ENCODE data around the gene METTL23. TPM values are rescaled to one million over a fixed set of nuclear protein-coding genes. Genes with fewer than 3 reads are reported as not detected.

The METTL23 gene
- polyA plus RNA-seq, 3 donors = 37.9 to 71.3 (median 56.5) TPM

DNA sequence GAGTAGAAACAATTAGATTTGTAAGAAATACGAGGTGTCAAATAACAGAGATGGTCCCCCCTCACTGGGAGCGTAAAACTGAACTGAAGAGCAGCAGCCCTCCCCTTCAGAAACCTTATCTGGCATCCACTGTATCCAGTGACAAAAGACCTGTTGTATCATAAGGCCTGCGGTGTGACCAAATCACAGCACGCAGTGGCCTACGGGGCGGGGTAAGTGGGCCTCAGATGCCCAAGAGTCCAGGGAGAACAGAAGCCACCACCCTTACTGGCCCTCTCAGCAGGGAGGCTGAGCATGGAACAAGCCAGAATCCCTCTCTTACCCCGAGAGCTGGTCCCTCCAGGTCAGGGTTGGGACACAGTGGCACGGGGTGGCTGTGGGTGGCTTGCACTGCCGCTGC lies 5.7 kb upstream of the METTL23 start:
- peak overlapping the region in 1 of 7 donors; percentile 31 for H3K27ac Mint-ChIP-seq
- H3K4me1 Mint-ChIP-seq = peaks cover 31% of the 10 kb centered on the region
- TF ChIP-seq, protein P1, sequence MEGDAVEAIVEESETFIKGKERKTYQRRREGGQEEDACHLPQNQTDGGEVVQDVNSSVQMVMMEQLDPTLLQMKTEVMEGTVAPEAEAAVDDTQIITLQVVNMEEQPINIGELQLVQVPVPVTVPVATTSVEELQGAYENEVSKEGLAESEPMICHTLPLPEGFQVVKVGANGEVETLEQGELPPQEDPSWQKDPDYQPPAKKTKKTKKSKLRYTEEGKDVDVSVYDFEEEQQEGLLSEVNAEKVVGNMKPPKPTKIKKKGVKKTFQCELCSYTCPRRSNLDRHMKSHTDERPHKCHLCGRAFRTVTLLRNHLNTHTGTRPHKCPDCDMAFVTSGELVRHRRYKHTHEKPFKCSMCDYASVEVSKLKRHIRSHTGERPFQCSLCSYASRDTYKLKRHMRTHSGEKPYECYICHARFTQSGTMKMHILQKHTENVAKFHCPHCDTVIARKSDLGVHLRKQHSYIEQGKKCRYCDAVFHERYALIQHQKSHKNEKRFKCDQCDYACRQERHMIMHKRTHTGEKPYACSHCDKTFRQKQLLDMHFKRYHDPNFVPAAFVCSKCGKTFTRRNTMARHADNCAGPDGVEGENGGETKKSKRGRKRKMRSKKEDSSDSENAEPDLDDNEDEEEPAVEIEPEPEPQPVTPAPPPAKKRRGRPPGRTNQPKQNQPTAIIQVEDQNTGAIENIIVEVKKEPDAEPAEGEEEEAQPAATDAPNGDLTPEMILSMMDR (IDR thresholded peaks at IDR 0.05) = no peak

DNA sequence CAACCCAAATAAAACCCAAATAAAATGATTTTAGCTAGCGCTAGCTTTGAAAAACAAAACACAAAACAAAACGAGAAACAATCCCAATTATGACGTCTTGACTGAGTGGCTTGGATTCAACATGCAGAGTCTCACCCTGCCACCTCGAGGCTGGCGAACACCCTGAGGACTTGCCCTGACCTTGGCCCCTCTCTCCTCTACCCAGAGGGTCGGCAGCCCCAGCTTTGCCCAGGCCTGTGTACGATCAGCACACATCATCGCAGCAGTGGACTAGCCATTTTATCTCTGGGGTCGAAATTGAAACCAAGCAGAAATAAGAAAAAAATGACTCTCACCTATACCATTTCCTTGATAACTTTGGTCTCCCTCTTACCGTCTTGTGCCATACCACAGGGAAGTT lies 5.2 kb upstream of the METTL23 start:
- no peak overlapping the region for H3K4me3 Mint-ChIP-seq
- peaks cover 23 to 26% of the 10 kb centered on the region in 2 donors for H3K4me1 ChIP-seq (ENCODE audit: control insufficient read depth in 1 of 2, insufficient read depth in 2 of 2, low read length in 2 of 2)

More for the DNA sequence above, 5.7 kb upstream of the METTL23 start:
- Histone ChIP-seq H3K27ac (ENCODE audit: low read depth in 1 of 2, low read length in 2 of 2) (no peak overlapping the region), H4K20me1 (ENCODE audit: insufficient read depth, low read length) (peaks cover 82% of the 10 kb centered on the region), H3K4me1 (ENCODE audit: control insufficient read depth in 1 of 2, insufficient read depth in 2 of 2, low read length in 2 of 2) (peaks cover 28 to 30% of the 10 kb centered on the region in 2 donors), H3K4me3 (replicated peaks in 1 of 3; ENCODE audit: low read depth in 2 of 3, low read length in 3 of 3) (no peak overlapping the region), H3K27me3 (ENCODE audit: control insufficient read depth in 2 of 2, insufficient read depth in 2 of 2, low read length in 2 of 2) (no peaks in the 10 kb centered on the region), H3K36me3 (replicated peaks in 1 of 2; ENCODE audit: control insufficient read depth in 1 of 2, insufficient read depth in 2 of 2, low read length in 2 of 2) (peaks cover 73 to 90% of the 10 kb centered on the region in 2 donors), H3K9me3 (replicated peaks in 1 of 2; ENCODE audit: control insufficient read depth in 1 of 2, insufficient read depth in 1 of 2, low read length in 2 of 2) (no peaks in the 10 kb centered on the region), H2AFZ (ENCODE audit: insufficient read depth, low read depth, low read length, poor library complexity, severe bottlenecking) (no peak overlapping the region), H3K79me2 (ENCODE audit: insufficient read depth, low read length) (peaks cover 46% of the 10 kb centered on the region), H3K4me2 (replicated peaks; ENCODE audit: extremely low read depth, low read length, poor library complexity, severe bottlenecking) (no peak overlapping the region), H3K9ac (ENCODE audit: insufficient read depth, low read length, poor library complexity, severe bottlenecking) (no peak overlapping the region)
- intact Hi-C loops (cut with micrococcal nuclease) = loop anchor here in 1 of 2 donors (10.0 kb wide), 1 partner anchor 46 kb away; no protein-coding TSS in a partner anchor
- Mint-ChIP-seq H3K4me3 (no peak overlapping the region), H3K9me3 (no peaks in the 10 kb centered on the region), H3K36me3 (peaks cover 74 to 96% of the 10 kb centered on the region in 2 donors), H3K27me3 (ENCODE audit: low read depth in 3 of 3) (no peaks in the 10 kb centered on the region)
- DNase-seq = no peak
- WGBS (ENCODE audit: insufficient coverage) = 96% methylated on average over 6 of the region's 9 CpGs

More for the DNA sequence above, 5.2 kb upstream of the METTL23 start:
- H3K27ac Mint-ChIP-seq = peak overlapping the region in 3 of 7 donors; percentile 2 to 46 (median 42)
- WGBS (ENCODE audit: insufficient coverage) = 94% methylated on average over 7 of the region's 10 CpGs
- no peak overlapping the region for H2AFZ ChIP-seq (ENCODE audit: insufficient read depth, low read depth, low read length, poor library complexity, severe bottlenecking)
- H4K20me1 ChIP-seq (ENCODE audit: insufficient read depth, low read length) = peaks cover 80% of the 10 kb centered on the region
- no peaks in the 10 kb centered on the region for H3K9me3 ChIP-seq (replicated peaks in 1 of 2; ENCODE audit: control insufficient read depth in 1 of 2, insufficient read depth in 1 of 2, low read length in 2 of 2)
- TF ChIP-seq, protein P1 (IDR thresholded peaks at IDR 0.05) = no peak
- DNase-seq = no peak
- intact Hi-C loops (cut with micrococcal nuclease) = loop anchor here in 1 of 2 donors (10.0 kb wide), 1 partner anchor 47 kb away; no protein-coding TSS in a partner anchor
- H3K4me3 ChIP-seq (replicated peaks in 1 of 3; ENCODE audit: low read depth in 2 of 3, low read length in 3 of 3) = no peak overlapping the region
- H3K27me3 ChIP-seq (ENCODE audit: control insufficient read depth in 2 of 2, insufficient read depth in 2 of 2, low read length in 2 of 2) = no peaks in the 10 kb centered on the region
- H3K4me1 Mint-ChIP-seq = peaks cover 25% of the 10 kb centered on the region
- no peak overlapping the region for H3K4me2 ChIP-seq (replicated peaks; ENCODE audit: extremely low read depth, low read length, poor library complexity, severe bottlenecking)
- no peaks in the 10 kb centered on the region for H3K27me3 Mint-ChIP-seq (ENCODE audit: low read depth in 3 of 3)
- peaks cover 46% of the 10 kb centered on the region for H3K79me2 ChIP-seq (ENCODE audit: insufficient read depth, low read length)
- H3K27ac ChIP-seq (ENCODE audit: low read depth in 1 of 2, low read length in 2 of 2) = no peak overlapping the region
- H3K9me3 Mint-ChIP-seq = no peaks in the 10 kb centered on the region
- peaks cover 72 to 93% of the 10 kb centered on the region in 2 donors for H3K36me3 Mint-ChIP-seq
- H3K36me3 ChIP-seq (replicated peaks in 1 of 2; ENCODE audit: control insufficient read depth in 1 of 2, insufficient read depth in 2 of 2, low read length in 2 of 2) = peaks cover 73 to 84% of the 10 kb centered on the region in 2 donors
- no peak overlapping the region for H3K9ac ChIP-seq (ENCODE audit: insufficient read depth, low read length, poor library complexity, severe bottlenecking)

Measured in CD14-positive monocyte (primary cell).